Fibroblast of the conjunctiva (primary cell): ENCODE data around the gene PRKCZ.
"Not testable (repeated sequence)": the region's sequence is repeated elsewhere in the genome, so short reads cannot be mapped to it uniquely, and the experiment has no call there.

ENCODE experiments used
- DNase-seq: peaks from one replicate; pipeline ENCODE4 v3.0.0-alpha.2; 2010; ENCODE audit warnings: low read depth

Gene PRKCZ

DNA sequence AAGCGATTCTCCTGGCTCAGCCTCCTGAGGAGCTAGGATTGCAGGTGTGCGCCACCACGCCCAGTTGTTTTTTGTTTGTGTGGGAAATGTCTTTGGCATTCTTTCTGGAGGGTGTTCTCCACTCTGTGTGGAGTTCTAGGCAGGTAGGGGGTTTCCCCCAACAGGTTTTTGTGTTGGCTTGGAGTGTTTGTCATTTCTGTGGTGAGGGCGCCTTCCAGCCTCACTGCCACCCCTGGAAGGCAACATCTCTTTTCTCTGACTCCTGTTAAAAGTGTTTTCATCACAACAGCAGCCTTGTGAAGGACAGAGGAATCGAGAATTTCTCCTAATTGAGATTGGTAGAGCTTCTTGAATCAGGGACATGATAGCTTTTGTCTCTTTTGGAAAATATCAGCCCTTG, 69.7 kb downstream of the PRKCZ start:
- DNase-seq = no peak

DNA sequence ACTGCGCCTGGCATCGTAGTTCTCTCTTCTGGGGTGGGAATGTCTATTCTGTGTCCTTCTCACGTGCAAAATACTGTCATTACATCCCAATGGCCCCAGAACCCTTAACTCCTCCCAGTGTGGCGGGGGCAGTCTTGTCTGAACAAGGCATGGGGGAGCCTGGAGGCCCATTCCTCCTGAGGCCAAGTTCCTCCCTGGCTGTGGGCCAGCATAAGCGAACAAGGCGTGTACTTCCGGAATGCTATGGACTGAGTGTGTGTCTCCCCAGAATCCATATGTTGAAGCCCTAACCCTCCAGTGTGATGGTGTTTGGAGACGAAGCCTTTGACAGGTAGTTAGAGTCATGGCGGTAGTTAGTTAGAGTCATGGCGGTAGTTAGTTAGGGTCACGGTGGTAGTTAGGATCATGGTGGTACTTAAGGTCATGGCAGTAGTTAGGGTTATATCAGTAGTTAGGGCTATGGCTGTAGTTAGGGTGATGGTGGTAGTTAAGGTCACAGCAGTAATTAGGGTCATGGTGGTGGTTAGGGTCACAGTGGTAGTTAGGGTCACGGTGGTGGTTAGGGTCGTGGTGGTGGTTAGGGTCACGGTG, 71.0 kb downstream of the PRKCZ start:
- DNase-seq = no peak

DNA sequence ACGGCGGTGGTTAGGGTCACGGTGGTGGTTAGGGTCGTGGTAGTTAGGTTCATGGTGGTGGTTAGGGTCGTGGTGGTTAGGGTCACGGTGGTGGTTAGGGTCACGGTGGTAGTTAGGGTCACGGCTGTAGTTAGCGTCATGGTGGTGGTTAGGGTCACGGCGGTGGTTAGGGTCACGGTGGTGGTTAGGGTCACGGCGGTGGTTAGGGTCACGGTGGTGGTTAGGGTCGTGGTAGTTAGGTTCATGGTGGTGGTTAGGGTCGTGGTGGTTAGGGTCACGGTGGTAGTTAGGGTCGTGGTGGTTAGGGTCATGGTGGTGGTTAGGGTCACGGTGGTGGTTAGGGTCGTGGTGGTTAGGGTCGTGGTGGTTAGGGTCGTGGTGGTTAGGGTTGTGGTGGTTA, 71.6 kb downstream of the PRKCZ start:
- not testable (repeated sequence) for DNase-seq

DNA sequence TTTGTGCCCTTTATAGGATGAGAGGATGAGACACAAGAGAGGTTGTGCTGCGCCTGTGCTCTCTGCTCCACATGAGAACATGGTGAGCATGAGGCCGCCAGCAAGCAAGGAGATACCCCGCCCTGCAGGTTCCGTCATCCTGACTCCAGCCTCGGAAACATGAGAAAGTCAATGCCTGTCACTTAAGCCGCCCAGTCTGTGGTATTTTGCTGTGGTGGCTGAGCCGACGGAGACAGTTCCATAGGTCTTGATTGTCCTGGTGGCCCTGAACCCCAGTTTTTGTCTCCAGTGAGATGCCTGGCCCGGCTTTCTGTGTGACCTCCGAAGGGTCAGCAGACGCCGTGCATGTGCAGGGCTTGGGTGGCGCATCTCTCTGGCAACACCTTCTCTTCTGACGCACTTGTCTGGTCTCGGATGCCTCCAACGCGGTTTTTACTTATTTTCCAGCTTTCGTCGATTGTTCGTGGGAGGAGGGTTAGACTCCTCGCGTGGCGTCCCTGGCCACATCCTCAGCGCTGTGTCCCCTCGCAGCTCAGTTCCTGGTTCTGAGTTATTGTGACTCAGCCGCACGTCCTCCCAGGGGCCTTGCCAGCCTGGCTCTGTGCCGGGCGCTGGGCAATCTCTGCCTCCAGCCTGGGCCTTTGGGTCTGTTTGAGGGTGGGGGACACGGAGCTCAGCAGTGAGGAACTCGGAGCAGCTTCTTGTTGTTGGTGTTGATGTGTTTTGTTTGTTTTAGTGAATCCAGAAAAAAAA, 74.4 kb downstream of the PRKCZ start:
- no peak for DNase-seq

DNA sequence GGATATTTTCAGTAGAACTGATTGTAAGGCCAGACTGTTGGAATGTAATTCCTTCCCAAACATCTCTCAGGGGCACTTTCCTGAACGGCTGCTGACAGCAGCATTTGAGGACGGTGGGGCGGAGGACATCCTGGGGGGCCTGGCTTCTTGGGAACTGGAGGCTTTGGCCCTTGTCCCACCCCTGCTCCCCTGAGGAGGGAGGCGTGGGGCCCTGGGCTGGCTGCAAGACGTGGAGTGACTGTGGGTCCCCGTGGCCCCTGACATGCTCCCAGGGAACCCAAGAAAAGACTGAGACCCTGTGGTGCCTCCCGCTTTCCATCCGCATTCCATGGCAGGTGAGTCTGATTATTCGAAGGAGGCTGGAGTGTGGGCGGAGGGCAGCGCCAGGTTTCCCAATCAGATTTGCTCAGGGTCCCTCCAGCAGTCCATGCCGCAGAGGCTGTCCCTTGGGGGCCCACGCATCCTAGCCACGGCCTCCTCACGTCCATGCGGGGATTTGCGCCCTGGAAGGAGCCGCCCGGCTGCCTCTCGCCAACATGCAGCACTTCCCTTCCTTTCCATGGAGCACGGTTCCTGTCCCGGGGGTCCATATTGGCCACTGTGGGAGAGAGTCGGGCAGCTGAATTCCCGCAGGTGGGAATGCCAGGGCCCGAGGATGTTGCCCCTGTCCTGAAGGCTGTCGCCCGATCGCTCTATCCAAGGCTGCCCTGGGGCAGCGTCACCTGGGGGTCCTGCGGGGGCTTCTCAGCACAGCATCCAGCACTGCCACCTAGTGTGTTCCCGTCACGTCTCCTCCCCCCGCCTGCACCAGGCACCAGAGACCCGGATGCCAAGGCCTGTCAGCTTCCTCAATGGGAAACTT, 75.4 kb downstream of the PRKCZ start:
- no peak for DNase-seq

DNA sequence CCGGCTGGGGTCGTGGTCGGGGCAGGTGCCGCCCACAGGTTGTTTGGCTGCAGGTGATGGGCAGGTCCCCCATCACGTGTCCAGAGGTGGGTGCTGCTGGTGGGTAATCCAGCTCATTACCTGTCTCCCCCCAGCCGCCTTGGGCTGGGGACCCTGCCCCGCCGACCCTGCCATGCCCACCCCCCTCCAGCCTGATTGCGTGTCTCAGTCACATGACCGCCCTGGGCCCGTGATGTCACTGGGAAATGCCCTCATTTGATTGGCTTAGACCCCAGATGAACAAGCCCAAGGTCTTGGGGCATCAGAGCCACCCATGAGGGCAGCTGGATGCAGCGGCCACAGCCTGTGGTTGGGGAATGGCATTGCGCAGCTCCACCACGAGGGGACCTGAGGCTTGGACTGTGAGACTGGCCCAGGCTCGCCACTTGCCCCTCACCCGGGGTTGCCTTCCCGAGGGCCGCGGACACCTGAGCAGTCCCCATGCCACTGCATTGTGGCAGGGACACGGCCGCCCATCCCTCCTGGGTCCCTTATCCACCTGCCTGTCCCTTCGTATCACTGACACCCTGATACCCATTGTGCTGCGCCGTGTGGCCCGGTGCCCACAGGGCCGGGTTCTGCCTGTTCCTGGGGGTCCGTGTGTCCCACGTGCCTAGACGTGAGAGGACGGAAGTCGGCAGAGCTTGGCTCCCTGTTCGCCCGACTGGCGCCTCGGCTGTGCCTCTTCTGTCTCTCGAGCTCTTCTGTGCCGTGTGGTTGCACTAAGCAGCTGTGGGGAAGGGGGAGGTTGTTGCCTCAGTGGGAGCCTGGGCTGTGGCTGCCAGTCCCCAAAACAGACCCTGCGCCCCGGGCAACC, 76.3 kb downstream of the PRKCZ start:
- no peak for DNase-seq

DNA sequence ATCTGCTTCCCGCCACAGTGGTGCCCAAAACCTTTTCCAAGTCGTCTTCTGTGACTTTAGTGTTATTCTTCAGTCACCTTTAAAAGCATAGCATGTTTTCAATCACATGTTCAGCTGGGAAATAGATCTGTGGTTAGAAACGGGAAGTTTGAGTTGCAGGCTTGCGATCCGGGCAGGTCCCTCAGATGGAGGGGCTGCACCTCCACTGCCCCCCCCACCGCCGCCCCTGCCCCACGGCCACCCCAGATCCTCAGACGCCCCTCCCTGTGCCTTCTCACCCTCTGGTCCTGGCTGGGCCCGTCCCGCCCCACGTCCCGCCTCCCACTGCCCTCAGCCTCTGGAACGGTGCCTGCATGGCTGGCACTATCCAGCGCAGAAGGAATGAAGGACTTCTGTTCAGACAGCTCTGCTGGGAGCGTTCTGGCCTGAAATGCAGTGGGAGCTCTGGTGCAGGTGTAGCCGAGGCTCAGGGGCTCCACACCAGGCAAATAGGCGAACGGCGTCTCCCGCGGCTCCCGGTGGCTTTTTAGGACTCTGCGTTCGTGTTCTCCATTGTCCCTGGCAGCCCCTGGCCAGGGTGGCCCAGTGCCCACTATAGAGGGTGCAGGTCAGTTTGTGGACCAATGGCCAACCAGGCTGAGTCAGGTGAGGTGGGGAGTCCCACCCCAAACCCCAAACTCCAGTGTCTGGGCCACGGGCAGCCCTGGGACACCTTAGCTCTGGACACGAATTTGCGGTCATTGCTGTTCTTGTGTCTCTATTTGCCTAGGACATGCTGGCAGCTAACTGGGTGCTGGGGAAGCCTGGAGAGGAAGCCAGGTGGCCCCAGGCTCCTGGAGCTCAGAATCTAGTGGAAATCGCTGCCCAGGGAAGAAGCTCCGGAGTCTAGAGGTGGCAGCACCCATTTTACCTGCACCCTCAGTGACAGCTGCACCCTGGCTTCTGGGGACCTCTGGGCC, 77.3 kb downstream of the PRKCZ start:
- DNase-seq = no peak

DNA sequence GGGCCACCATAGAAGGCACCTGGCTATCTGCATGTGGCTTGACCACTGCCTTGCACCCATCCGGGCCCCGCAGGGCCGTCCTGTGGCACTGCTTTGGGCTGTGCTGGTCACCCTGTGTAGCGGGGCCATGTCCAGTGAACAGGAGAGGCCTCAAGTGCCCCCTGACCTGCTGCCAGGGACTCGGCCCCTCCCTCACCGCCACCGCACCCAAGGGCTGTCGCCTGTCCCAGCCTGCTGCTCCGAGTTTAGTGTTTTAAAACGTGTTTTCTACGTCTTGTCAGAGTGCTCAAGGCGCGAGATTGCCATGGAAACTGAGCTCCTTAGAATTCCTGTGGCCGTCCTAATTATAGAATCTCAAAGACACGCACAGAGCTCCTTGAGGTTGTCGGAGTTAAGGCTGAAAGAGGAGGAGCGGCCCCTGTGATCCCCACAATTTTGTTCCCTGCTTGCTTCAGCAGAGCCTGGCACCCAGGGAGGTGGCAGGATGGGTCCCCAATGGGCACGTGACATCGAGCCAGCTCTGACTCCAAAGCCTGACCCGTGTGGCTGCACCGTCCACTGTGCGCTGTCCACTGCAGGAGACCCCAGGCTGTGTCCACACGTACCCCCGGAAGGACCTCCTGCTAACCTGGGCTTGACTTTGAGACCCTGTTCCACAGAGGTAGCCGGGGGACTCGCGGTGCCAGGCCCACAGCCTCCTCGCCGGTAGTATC, 78.1 kb downstream of the PRKCZ start:
- DNase-seq = no peak

DNA sequence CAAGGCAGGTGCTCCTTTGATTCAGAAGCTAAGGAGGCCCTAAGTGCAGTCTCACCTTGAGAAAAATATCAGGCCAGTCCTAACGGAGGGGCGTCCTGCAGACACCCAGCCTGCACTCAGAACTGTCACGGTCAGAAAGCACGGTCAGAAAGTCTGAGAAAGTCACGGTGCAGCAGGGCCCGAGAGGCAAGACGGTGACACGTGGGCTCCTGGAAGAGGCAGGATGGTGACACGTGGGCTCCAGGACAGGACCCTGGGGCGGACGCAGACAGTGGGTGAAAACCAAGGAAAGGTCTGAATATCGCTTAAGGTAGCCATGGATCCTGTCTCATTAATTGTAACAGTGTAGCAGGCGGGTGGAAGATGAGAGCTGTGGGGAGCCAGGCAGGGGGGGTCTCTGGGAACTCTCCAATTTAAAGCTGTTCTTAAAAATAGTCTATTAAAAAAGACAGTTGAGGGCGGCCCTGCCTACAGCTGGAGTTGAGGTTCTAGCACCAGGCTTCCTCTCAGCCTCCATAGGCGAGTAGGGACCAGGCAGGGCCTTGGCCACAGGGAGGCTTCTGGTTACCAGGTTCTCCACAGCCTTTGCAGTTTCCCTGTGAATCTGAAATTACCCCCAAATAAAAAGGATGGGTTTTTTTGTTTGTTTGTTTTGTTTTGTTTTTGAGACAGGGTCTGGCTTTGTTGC, 79.2 kb downstream of the PRKCZ start:
- no peak for DNase-seq

DNA sequence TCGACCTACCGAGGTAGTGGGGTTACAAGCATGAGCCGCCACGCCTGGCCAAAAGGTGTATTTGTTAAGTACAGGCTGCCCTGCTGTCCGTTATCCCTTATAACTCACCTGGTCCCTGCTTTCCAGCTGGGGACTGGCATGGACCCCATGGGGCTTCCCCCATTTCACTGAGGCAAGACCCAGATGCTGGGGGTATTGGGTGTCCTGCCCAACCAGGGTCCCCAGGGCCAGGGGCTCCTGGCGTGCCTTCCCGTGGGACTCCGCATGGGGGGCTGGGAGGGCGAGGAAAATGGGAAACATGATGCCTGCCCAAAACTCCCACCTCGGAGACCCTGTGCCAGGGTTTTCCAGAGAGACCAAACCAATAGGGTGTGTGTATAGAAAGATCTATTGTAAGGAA, 79.9 kb downstream of the PRKCZ start:
- no peak for DNase-seq

DNA sequence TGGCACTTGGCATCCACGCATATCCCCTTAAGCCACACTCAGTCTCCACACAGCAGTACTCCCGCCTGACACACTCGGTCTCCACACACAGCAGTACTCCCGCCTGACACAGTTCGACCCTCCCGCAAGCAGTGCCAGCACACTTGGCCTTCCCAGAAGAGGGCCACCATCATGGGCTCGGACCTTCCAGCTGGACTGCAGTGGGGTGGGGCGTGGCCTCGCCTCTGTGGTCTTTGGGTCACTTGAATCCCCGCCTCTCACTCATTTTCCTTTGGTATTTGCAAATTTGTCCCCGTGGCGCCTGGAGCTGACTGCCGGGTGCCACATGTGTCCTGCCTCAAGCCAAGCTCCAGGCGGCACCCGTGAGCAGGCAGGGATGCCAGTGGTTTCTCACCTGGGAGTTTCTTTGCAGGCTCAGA, 80.7 kb downstream of the PRKCZ start:
- no peak for DNase-seq

DNA sequence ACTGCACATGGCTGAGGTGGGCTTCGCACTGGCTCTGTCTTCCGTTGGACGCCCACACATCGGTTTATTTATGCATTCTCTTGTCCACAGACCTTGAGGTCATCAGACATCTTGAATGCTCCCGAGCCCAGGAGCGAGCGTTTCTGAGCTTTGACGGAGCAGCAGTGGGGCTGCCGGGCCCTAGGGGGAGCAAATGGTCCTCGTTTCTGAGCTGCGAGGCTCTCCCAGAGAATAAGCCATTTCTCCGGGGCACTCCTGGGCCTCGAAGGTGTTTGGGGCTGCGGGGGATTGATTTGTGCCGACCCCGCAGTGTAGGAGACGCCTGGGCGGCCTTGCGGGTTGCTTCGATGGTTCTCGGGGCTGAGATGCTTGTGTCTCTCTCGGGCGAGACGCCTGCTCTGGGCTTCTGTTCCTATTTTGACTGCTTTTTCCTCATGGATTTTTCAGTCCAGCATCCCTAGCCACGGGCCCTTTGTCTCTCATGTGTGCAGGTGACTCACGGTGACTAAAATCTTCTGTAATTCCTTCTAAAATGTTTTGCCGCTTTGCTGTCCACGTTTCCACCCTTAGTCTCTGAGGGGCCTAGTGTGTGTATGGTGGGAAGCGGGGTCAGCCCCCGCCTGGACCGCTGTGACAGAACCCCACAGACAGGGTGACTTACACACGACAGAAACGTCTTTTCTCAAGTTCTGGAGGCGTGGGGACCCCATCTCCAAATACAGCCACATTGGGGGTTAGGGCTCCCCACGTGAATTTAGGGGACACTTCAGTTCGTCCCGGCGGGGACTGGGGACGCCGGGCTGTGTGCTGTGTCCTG, 82.2 kb downstream of the PRKCZ start:
- DNase-seq = peak; percentile 35

DNA sequence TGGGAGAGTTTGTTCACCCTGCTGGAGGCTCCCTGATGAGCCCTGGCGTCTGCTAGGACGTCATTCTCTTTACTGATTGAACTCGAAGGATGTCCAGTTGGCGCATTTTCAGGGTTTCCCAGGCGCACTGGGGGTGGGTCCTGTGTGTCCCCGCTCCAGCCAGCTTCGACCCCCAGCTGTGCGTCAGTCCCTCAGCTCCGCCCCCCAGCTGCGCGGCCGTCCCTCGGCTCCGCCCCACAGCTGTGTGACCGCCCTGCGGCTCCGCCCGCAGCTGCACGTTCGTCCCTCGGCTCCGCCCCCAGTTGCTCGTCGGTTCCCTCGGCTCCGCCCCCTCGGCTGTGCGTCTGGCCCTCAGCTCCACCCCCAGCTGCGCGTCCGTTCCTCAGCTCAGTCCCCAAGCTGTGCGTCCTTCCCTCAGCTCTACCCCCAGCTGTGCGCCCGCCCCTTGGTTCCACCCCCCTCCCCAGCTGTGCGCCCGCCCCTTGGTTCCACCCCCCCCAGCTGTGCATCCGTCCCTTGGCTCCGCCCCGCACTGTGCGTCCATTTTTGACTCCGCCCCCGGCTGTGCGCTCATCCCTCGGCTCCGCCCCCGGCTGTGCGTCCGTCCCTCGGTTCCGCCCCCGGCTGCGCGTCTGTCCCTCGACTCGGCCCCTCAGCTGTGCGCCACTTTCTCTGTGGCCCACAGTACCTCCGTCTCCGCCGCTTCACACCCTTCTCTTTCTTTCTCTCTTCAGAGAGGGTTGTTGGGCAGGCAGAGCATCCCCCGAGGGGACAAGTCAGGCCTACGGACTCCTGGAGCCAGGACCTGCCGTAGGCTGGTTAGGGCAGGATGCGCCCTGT, 83.0 kb downstream of the PRKCZ start:
- peak; percentile 99 for DNase-seq

DNA sequence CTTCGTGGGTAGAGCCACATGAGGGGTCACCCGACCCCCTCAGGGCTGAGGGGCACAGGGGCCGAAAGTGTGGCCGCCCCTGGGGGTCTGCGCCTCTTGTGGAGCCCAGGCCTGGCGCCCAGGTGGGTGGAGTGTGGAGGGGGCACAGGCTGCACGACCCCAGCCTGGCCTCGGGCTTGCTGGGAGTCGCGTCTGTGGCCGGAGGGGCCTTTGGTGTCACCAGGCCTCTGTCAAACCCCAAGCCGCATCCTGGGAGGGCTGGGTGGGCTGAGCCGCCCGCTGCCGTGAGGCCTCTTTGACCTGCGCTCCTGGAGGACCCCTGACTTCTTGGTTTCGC, 83.6 kb downstream of the PRKCZ start:
- no peak for DNase-seq

DNA sequence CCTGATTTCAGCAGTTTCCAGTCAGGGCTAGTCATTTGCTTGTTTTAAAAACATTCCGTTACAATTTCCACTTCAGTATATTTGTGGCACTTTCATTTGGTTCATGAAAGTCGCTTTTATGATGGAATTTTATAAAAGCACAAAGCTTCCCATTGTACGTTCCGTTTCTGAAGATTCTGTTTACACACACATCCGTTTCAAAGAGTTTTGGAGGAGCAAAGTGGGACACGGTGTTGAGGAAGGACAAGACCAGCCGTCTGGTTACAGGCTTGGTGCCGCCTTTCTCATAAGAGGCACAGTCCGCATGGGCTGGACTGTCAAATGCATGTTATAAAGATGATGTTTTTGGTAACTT, 84.0 kb downstream of the PRKCZ start:
- DNase-seq = no peak

DNA sequence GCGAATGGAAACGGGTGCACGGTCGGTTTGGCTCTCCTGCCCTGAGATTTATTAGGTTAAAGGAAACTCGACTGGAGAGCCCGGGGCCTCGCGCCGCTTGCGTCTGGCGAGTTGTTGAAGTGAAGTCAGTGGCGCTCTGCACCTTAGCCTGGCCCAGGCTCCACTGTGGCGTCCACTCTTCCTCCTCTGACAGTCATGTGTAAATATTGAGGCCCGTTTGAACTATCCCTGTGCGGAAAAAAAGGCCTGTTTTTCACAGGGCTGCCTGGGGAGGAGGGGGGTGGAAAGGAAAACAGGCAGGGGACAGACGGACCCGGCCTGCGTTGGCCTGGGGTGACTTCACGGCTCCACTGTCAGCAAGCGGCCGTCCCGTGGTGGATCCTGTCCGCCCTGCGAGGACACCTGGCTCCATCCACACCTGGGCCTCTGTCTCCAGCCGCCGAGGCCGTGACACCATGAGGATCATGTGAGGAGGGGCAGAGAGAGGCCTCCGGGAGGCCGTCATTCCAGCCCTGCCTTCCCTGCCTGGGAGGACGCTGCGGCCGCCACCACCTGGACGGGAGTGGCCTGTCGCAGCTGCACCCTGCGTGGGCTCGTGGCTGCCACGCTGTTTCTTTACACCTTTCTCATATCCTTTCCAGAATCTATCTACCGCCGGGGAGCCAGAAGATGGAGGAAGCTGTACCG, 84.6 kb downstream of the PRKCZ start:
- DNase-seq = no peak

DNA sequence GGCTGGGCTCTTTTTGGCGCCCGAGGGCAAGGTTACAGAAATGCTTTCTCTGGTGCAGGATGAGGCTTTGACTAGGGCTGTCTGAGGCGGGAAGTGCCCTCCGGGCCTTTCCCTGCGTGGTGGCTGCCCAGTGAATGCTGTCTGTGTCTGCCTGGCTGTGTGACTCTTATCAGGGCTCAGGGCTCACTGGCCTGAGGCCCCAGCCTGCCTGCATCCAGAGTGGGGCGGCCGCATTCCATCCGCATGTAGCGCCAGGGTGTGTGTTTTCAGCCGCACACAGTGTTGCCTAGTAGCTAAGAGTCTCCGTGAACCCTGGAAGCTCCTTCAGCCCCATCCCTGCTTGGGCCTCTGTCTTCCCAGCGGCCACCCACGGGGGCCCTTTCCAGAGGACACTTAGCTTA, 85.2 kb downstream of the PRKCZ start:
- DNase-seq = peak; percentile 47
